HCT116 (cell line): ENCODE results near the gene SMPDL3A. TPM values are rescaled to one million over a fixed set of nuclear protein-coding genes. Genes with fewer than 3 reads are reported as not detected.

Source experiments
- ATAC-seq: fragments of 200-7000 bp; cut with Tn5 transposase; 2 replicates; pipeline ENCODE4 v1.9.1; 2020; ENCODE audit warnings: mild to moderate bottlenecking, moderate library complexity
- BruUV-seq: library from RNA; stranded (reverse); fragments of 400-500 nt; replicated peaks from 2 replicates; lab custom pipeline; 2021; lab: Mats Ljungman, UMichigan
- CTCF ChIA-PET: fragments of 300-600 bp; sonication (Branson Sonifier 250); formaldehyde crosslinking; loops from one replicate; lab custom pipeline; 2021; ENCODE audit warnings: antibody characterized with exemption; lab: Charles Lee
- POLR2A ChIA-PET: fragments of 300-600, 350-600 bp; sonication (Branson Sonifier 250); formaldehyde crosslinking; loops from one replicate; lab custom pipeline; 2021; ENCODE audit warnings: antibody characterized with exemption; lab: Charles Lee
- RAD21 ChIA-PET, 2 experiments: fragments of 300-600 bp; sonication (Branson Sonifier 250); formaldehyde crosslinking; loops; one replicate each; lab custom pipeline; 2023; ENCODE audit warnings: low total read pairs in 2 of 2; ENCODE audit not compliant: uncharacterized antibody in 2 of 2, unreplicated experiment in 2 of 2, low non-redundant PET in 1 of 2; lab: Charles Lee
- DNase-seq: peaks from one replicate; pipeline ENCODE4 v3.0.0-alpha.2; 2010; ENCODE audit warnings: low read depth, low spot score
- H2AFZ ChIP-seq: fragments of 200-600 bp; shearing (Covaris generic), sonication (generic); 2 replicates; pipeline ENCODE4 v1.6.1; 2017; ENCODE audit warnings: low read depth, mixed run types, mixed read lengths, antibody characterized with exemption, low read length; ENCODE audit not compliant: poor library complexity, severe bottlenecking
- H3K27ac ChIP-seq: 2 replicates; pipeline ENCODE4 v1.5.1; 2012; ENCODE audit warnings: low read depth, low read length
- H3K27me3 ChIP-seq: fragments of 200-600 bp; sonication (generic); 2 replicates; pipeline ENCODE4 v1.6.1; 2016; ENCODE audit warnings: mixed run types, low read length, mixed read lengths; ENCODE audit not compliant: insufficient read depth
- H3K36me3 ChIP-seq, 2 experiments: fragments of 200-500 bp in 1 of 2; fragments of 200-600 bp in 1 of 2; sonication (Bioruptor generic) in 1 of 2; sonication (generic) in 1 of 2; 2 replicates each; pipeline versions ENCODE4 v1.5.1 to v1.6.1; 2014 to 2016; ENCODE audit warnings: low read length in 2 of 2, inconsistent platforms in 1 of 2, mixed read lengths in 1 of 2, mixed run types in 1 of 2; ENCODE audit not compliant: insufficient read depth in 2 of 2, control insufficient read depth in 1 of 2
- H3K4me1 ChIP-seq, 2 experiments: fragments of 200-600 bp in 1 of 2; sonication (generic) in 1 of 2; 2 replicates each; pipeline versions ENCODE4 v1.5.1 to v1.6.1; 2012 to 2017; ENCODE audit warnings: low read length in 2 of 2, inconsistent platforms in 1 of 2, mild to moderate bottlenecking in 1 of 2, mixed read lengths in 1 of 2, mixed run types in 1 of 2, moderate library complexity in 1 of 2; ENCODE audit not compliant: insufficient read depth in 2 of 2, control insufficient read depth in 1 of 2
- H3K4me2 ChIP-seq: fragments of 200-600 bp; sonication (generic); 2 replicates; pipeline ENCODE4 v1.6.1; 2017; ENCODE audit warnings: mixed run types, low read length, mixed read lengths
- H3K4me3 ChIP-seq, 2 experiments: fragments of 200-600 bp in 1 of 2; sonication (generic) in 1 of 2; replicated peaks in 1 of 2; 2 replicates each; pipeline ENCODE4 v1.5.1; 2011 to 2016; ENCODE audit warnings: low read length in 2 of 2, control low read depth in 1 of 2, low read depth in 1 of 2, mild to moderate bottlenecking in 1 of 2, mixed read lengths in 1 of 2, mixed run types in 1 of 2
- H3K79me2 ChIP-seq: fragments of 200-600 bp; sonication (generic); 2 replicates; pipeline ENCODE4 v1.6.1; 2017; ENCODE audit warnings: mild to moderate bottlenecking, mixed run types, low read length, moderate library complexity, mixed read lengths; ENCODE audit not compliant: insufficient read depth
- H3K9ac ChIP-seq: fragments of 200-600 bp; sonication (generic); 2 replicates; pipeline ENCODE4 v1.6.1; 2016; ENCODE audit warnings: low read length, mixed read lengths
- H3K9me2 ChIP-seq: fragments of 200-600 bp; sonication (generic), shearing (Covaris generic); 2 replicates; pipeline ENCODE4 v1.6.1; 2017; ENCODE audit warnings: mixed run types, mild to moderate bottlenecking, moderate library complexity; ENCODE audit not compliant: insufficient read depth
- H3K9me3 ChIP-seq, 2 experiments: fragments of 200-500 bp in 1 of 2; fragments of 200-600 bp in 1 of 2; sonication (Bioruptor generic) in 1 of 2; sonication (generic) in 1 of 2; 2 replicates each; pipeline ENCODE4 v1.6.1; 2014 to 2017; ENCODE audit warnings: low read length in 2 of 2, mixed read lengths in 2 of 2, inconsistent platforms in 1 of 2, low read depth in 1 of 2, mild to moderate bottlenecking in 1 of 2, mixed run types in 1 of 2, moderate library complexity in 1 of 2; ENCODE audit not compliant: control insufficient read depth in 1 of 2, insufficient read depth in 1 of 2
- H4K20me1 ChIP-seq: fragments of 200-600 bp; sonication (generic), shearing (Covaris generic); 2 replicates; pipeline ENCODE4 v1.6.1; 2017; ENCODE audit warnings: mixed run types, mild to moderate bottlenecking, moderate library complexity; ENCODE audit not compliant: insufficient read depth
- CBX3 ChIP-seq: IDR thresholded peaks from 2 replicates; pipeline ENCODE4 v1.6.1; 2012; ENCODE audit warnings: low read depth
- EGR1 ChIP-seq: IDR thresholded peaks from 2 replicates; pipeline ENCODE4 v1.6.1; 2012; ENCODE audit warnings: low read depth
- EZH2phosphoT487 ChIP-seq: fragments of 200-600 bp; IDR thresholded peaks from 2 replicates; pipeline ENCODE4 v1.6.1; 2018; ENCODE audit warnings: antibody characterized with exemption, borderline replicate concordance
- POLR2AphosphoS5 ChIP-seq: IDR thresholded peaks from 2 replicates; pipeline ENCODE4 v1.6.1; 2011; ENCODE audit warnings: mild to moderate bottlenecking, low read depth, low read length, moderate library complexity
- RAD21 ChIP-seq: IDR thresholded peaks from 2 replicates; pipeline ENCODE4 v1.6.1; 2012; ENCODE audit warnings: low read depth, mild to moderate bottlenecking
- SIN3A ChIP-seq: IDR thresholded peaks from 2 replicates; pipeline ENCODE4 v1.6.1; 2012; ENCODE audit warnings: low read depth
- SRF ChIP-seq: IDR thresholded peaks from 2 replicates; pipeline ENCODE4 v1.6.1; 2012; ENCODE audit warnings: low read depth
- YY1 ChIP-seq: IDR thresholded peaks from 2 replicates; pipeline ENCODE4 v1.6.1; 2011; ENCODE audit warnings: low read length, low read depth, moderate library complexity, mild to moderate bottlenecking; ENCODE audit not compliant: insufficient replicate concordance; ENCODE audit errors: extremely low read depth
- ZNF274 ChIP-seq: fragments of 200-500 bp; sonication (Bioruptor generic); IDR thresholded peaks from 2 replicates; pipeline ENCODE4 v1.6.1; 2014; ENCODE audit warnings: mild to moderate bottlenecking, low read depth, low read length, inconsistent platforms
- intact Hi-C: fragments of 100-400 bp; cut with micrococcal nuclease; formaldehyde crosslinking; loops from 2 replicates; pipeline ENCODE4 v1.10.0; 2022
- total RNA-seq: library from RNA; stranded (reverse); gene quantifications from one replicate; pipeline ENCODE4 v1.2.1, GENCODE V29; 2021; ENCODE audit not compliant: unreplicated experiment
- TF ChIP-seq, protein P1 (sequence below): IDR thresholded peaks from 2 replicates; pipeline ENCODE4 v1.6.1; 2012; ENCODE audit warnings: low read depth
- TF ChIP-seq, protein P2 (sequence below): IDR thresholded peaks from 2 replicates; pipeline ENCODE4 v1.6.1; 2011; ENCODE audit warnings: mild to moderate bottlenecking, low read length, moderate library complexity; ENCODE audit not compliant: insufficient replicate concordance; ENCODE audit errors: extremely low read depth

SMPDL3A gene
- total RNA-seq, 1 experiment from 2014 or later: 2.4 TPM

DNA sequence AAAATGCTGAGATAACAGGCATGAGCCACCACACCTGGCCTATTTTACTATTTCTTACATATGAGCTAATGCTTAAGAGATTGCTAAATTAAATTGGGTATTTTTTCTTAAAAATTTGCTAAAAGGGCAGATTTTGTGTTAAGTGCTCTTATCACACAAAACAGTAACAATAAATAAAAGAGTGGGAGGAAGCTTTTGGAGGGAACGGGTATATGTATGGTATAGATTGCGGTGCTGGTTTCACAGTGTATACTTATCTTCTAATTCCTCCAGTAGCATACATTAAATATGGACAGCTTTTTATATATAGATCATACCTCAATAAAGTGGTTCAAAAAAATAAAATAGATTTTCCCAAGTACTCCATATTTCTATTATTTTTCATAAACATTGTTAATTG is 49.0 kb upstream of the SMPDL3A start (continued):
- TF ChIP-seq ZNF274 (no peak), POLR2AphosphoS5 (no peak), EZH2phosphoT487 (no peak)
- TF ChIP-seq, protein P1, sequence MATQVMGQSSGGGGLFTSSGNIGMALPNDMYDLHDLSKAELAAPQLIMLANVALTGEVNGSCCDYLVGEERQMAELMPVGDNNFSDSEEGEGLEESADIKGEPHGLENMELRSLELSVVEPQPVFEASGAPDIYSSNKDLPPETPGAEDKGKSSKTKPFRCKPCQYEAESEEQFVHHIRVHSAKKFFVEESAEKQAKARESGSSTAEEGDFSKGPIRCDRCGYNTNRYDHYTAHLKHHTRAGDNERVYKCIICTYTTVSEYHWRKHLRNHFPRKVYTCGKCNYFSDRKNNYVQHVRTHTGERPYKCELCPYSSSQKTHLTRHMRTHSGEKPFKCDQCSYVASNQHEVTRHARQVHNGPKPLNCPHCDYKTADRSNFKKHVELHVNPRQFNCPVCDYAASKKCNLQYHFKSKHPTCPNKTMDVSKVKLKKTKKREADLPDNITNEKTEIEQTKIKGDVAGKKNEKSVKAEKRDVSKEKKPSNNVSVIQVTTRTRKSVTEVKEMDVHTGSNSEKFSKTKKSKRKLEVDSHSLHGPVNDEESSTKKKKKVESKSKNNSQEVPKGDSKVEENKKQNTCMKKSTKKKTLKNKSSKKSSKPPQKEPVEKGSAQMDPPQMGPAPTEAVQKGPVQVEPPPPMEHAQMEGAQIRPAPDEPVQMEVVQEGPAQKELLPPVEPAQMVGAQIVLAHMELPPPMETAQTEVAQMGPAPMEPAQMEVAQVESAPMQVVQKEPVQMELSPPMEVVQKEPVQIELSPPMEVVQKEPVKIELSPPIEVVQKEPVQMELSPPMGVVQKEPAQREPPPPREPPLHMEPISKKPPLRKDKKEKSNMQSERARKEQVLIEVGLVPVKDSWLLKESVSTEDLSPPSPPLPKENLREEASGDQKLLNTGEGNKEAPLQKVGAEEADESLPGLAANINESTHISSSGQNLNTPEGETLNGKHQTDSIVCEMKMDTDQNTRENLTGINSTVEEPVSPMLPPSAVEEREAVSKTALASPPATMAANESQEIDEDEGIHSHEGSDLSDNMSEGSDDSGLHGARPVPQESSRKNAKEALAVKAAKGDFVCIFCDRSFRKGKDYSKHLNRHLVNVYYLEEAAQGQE: no peak

DNA sequence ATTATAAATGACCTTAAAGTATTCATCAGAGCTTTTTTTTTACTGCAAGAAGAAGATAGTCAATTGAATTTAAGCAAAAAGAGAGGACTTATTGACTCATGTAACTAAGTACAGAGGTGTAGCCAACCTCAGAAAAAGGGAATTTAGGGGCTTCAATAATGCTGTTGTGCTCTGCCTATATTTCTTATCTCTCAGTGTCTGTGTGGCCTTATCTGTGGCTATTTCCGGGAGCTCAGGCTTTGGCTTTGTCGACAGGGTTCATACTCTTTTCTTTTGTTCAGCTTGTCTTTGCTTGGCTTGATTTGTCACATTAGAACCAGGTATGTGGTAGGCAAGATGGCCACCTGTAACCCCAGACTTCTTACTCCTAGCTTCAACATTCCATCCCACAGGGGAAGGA is 48.1 kb upstream of the SMPDL3A start:
- Histone ChIP-seq H3K9me3 (no peaks in the 10 kb centered on the region), H2AFZ (no peak overlapping the region), H3K9me2 (no peaks in the 10 kb centered on the region), H3K27me3 (no peaks in the 10 kb centered on the region), H3K4me3 (no peak overlapping the region), H3K9ac (no peak overlapping the region), H3K4me1 (no peaks in the 10 kb centered on the region), H3K27ac (no peak overlapping the region), H3K79me2 (no peaks in the 10 kb centered on the region), H4K20me1 (no peaks in the 10 kb centered on the region), H3K36me3 (no peaks in the 10 kb centered on the region), H3K4me2 (no peak overlapping the region)
- DNase-seq (no peak), ATAC-seq (no peak)
- CTCF ChIA-PET: interaction anchor here (2.3 kb wide), 1 partner anchor 98 kb away, joined by 11 read pairs; no protein-coding TSS in a partner anchor
- BruUV-seq: no TSS peak
- intact Hi-C loops: no loop called here
- POLR2A ChIA-PET: no interaction called here
- TF ChIP-seq POLR2AphosphoS5 (no peak), SIN3A (no peak), YY1 (no peak), RAD21 (no peak), SRF (no peak), EGR1 (no peak), CBX3 (no peak)
- TF ChIP-seq, protein P2, sequence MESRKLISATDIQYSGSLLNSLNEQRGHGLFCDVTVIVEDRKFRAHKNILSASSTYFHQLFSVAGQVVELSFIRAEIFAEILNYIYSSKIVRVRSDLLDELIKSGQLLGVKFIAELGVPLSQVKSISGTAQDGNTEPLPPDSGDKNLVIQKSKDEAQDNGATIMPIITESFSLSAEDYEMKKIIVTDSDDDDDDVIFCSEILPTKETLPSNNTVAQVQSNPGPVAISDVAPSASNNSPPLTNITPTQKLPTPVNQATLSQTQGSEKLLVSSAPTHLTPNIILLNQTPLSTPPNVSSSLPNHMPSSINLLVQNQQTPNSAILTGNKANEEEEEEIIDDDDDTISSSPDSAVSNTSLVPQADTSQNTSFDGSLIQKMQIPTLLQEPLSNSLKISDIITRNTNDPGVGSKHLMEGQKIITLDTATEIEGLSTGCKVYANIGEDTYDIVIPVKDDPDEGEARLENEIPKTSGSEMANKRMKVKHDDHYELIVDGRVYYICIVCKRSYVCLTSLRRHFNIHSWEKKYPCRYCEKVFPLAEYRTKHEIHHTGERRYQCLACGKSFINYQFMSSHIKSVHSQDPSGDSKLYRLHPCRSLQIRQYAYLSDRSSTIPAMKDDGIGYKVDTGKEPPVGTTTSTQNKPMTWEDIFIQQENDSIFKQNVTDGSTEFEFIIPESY: no peak
- TF ChIP-seq, all 23 proteins: peak for 0
- RAD21 ChIA-PET: no interaction called here
